ENCODE results near the gene USP21.

- no peak for TF ChIP-seq POLR2A (IDR thresholded peaks at IDR 0.05)
- no peak for TF ChIP-seq EP300 (IDR thresholded peaks at IDR 0.05)
- no peak for TF ChIP-seq CTCF (IDR thresholded peaks at IDR 0.05)
Measured at GRCh38 chr1:161168906-161169305, 9.6 kb downstream of the USP21 start.

All from ovary (tissue), 3 donors.